GM21390 (cell line): ENCODE results near the gene PLCXD1.

Source experiments
- ATAC-seq: cut with Tn5 transposase; IDR thresholded peaks from one replicate; pipeline ENCODE4 v1.9.1; 2021; ENCODE audit not compliant: unreplicated experiment

Gene PLCXD1

GRCh38 chrX:333611-334311, 52.6 kb downstream of the PLCXD1 start:
- no peak for ATAC-seq

- no peak for ATAC-seq
These were observed 53.2 kb downstream of the PLCXD1 start for GRCh38 chrX:334331-334891.

- no peak for ATAC-seq
These were observed 54.0 kb downstream of the PLCXD1 start for GRCh38 chrX:334971-335757.

- ATAC-seq: no peak
These were observed 54.6 kb downstream of the PLCXD1 start for GRCh38 chrX:335758-336155.

GRCh38 chrX:336227-336626, 55.0 kb downstream of the PLCXD1 start:
- no peak for ATAC-seq

- ATAC-seq: no peak
These were observed 56.2 kb downstream of the PLCXD1 start for GRCh38 chrX:337331-337831.

- no peak for ATAC-seq
These were observed 57.2 kb downstream of the PLCXD1 start for GRCh38 chrX:338281-338835.

GRCh38 chrX:338836-339400, 57.7 kb downstream of the PLCXD1 start:
- ATAC-seq: no peak

- ATAC-seq: no peak
These were observed 58.9 kb downstream of the PLCXD1 start for GRCh38 chrX:340121-340520.

- no peak for ATAC-seq
These were observed 59.7 kb downstream of the PLCXD1 start for GRCh38 chrX:340641-341423.

- no peak for ATAC-seq
These were observed 60.4 kb downstream of the PLCXD1 start for GRCh38 chrX:341541-342101.

- ATAC-seq: no peak
These were observed 63.3 kb downstream of the PLCXD1 start for GRCh38 chrX:344371-344901.

GRCh38 chrX:345020-345925, 64.1 kb downstream of the PLCXD1 start:
- no peak for ATAC-seq

GRCh38 chrX:346034-346813, 65.0 kb downstream of the PLCXD1 start:
- no peak for ATAC-seq

- ATAC-seq: no peak
These were observed 66.4 kb downstream of the PLCXD1 start for GRCh38 chrX:347351-348117.

GRCh38 chrX:348461-349117, 67.4 kb downstream of the PLCXD1 start:
- no peak for ATAC-seq

GRCh38 chrX:349196-349595, 68.0 kb downstream of the PLCXD1 start:
- no peak for ATAC-seq
